Stimulated activated effector memory CD8-positive, alpha-beta T cell treated with anti-CD3 and anti-CD28 coated beads, Interleukin-12 subunit alpha, Interleukin-12 subunit beta, amount 100 ng/mL, for 72 hours (primary cell): ENCODE measurements around the gene UBAC2.
A peak's percentile ranks its signal among the peaks of the same experiment; 100 is the strongest.

Experiments
- ATAC-seq: fragments of 150-1000 bp; cut with Tn5 transposase; 2 replicates; pipeline ENCODE4 v1.10.0; 2021
- DNase-seq, 2 donors: peaks; one replicate each; pipeline ENCODE4 v3.0.0; 2021 to 2022; ENCODE audit warnings: low spot score in 2 of 2
- H3K27ac Mint-ChIP-seq: one replicate; pipeline ENCODE4 v1.8.0; 2022; ENCODE audit warnings: mild to moderate bottlenecking, mixed read lengths
- H3K36me3 Mint-ChIP-seq: one replicate; pipeline ENCODE4 v1.8.0; 2022; ENCODE audit warnings: mild to moderate bottlenecking, mixed read lengths
- H3K4me1 Mint-ChIP-seq: one replicate; pipeline ENCODE4 v1.8.0; 2022; ENCODE audit warnings: mixed read lengths
- H3K4me3 Mint-ChIP-seq: one replicate; pipeline ENCODE4 v1.8.0; 2022; ENCODE audit warnings: mild to moderate bottlenecking, mixed read lengths
- H3K9me3 Mint-ChIP-seq: one replicate; pipeline ENCODE4 v1.8.0; 2022; ENCODE audit warnings: mixed read lengths

UBAC2 gene

GRCh38 chr13:99422586-99423220 lies 222.0 kb downstream of the UBAC2 start:
- DNase-seq (no peak), ATAC-seq (no peak)
- no peaks in the 10 kb centered on the region for H3K9me3 Mint-ChIP-seq
- peaks cover 5% of the 10 kb centered on the region for H3K36me3 Mint-ChIP-seq
- peak overlapping the region; percentile 50 for H3K4me3 Mint-ChIP-seq
- peaks cover 56% of the 10 kb centered on the region for H3K4me1 Mint-ChIP-seq
- H3K27ac Mint-ChIP-seq: no peak overlapping the region

- H3K9me3 Mint-ChIP-seq: no peaks in the 10 kb centered on the region
- no peak for DNase-seq
- H3K27ac Mint-ChIP-seq: peak overlapping the region; percentile 85
- H3K4me1 Mint-ChIP-seq: peaks cover 46% of the 10 kb centered on the region
- peak; percentile 39 for ATAC-seq
- H3K36me3 Mint-ChIP-seq: peaks cover 4% of the 10 kb centered on the region
- peak overlapping the region; percentile 61 for H3K4me3 Mint-ChIP-seq
Measured at GRCh38 chr13:99425485-99426341, 225.1 kb downstream of the UBAC2 start.

DNA sequence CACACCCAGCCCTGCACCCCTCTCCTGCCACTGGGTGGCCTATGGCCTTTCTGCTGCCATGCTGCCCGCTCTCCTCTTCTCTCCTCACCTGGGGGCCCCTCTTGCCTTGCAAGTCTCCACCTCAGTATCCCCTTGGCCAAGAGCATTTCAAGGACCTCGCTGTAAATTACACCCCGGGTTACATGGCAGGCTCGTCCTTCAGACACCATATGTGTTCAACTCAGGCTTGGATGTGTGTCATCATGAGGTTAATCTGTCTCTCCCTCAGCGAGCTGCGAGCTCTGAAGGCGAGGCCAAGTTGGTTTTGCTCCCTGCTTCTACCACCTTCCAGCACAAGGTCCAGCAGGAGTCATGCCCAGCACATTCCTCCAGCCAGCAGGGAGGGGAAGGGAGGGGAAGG lies 225.8 kb downstream of the UBAC2 start:
- Mint-ChIP-seq H3K27ac (peak overlapping the region; percentile 85), H3K4me3 (peak overlapping the region; percentile 61), H3K4me1 (peaks cover 46% of the 10 kb centered on the region), H3K9me3 (no peaks in the 10 kb centered on the region), H3K36me3 (peaks cover 4% of the 10 kb centered on the region)
- peak; percentile 14 for ATAC-seq
- no peak for DNase-seq

- DNase-seq (no peak), ATAC-seq (no peak)
- no peak overlapping the region for H3K4me3 Mint-ChIP-seq
- H3K4me1 Mint-ChIP-seq: peaks cover 64% of the 10 kb centered on the region
- H3K27ac Mint-ChIP-seq: no peak overlapping the region
- peaks cover 31% of the 10 kb centered on the region for H3K36me3 Mint-ChIP-seq
- H3K9me3 Mint-ChIP-seq: no peaks in the 10 kb centered on the region
Measured at GRCh38 chr13:99429670-99430069, 229.0 kb downstream of the UBAC2 start.

- Mint-ChIP-seq H3K4me1 (peaks cover 65% of the 10 kb centered on the region), H3K27ac (peak overlapping the region; percentile 87), H3K4me3 (peak overlapping the region; percentile 71), H3K36me3 (peaks cover 40% of the 10 kb centered on the region), H3K9me3 (no peaks in the 10 kb centered on the region)
- peak in 1 of 2 donors; percentile 64 for DNase-seq
- ATAC-seq: no peak
Measured at GRCh38 chr13:99431927-99432608, 231.4 kb downstream of the UBAC2 start.

DNA sequence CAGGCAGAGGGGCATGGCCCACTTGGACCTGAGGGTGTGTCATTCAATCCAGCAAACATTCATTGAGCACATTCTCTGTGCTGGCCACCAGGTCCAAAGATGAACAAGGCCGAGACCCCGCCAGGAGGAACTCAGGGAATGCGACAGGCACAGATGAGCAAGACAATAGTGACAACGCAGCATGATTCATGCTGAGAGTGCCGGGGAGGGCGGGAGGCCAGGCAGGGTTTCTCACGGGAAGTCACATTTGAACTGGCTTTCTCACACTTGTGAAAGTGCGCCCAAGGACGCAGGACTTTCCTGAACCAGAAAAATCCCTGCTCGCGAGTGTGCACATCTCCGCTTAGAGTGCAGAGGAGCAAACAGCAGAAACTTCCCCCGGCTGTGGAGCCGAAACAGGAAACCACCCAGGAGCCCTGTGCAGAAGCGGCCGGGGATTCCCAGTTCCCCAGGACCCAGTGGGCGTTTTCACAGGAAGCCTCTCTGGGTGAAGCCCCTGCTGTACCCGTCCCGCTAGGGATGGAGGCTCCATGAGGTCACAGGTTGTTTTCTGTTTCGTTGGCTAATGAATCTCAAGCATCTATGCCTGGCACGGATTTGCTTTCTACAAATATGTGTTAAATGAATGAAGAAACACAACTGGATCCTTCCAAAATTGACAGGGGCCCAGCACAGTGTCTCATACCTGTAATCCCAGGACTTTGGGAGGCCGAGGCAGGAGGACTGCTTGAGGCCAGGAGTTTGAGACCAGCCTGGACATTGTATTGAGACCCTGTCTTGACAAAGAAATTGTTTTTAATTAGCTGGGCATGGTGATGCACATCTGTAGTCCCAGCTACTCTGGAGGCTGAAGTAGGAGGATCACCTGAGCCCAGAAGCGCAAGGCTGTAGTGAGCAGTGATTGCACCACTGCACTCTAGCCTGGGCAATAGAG lies 232.2 kb downstream of the UBAC2 start:
- Mint-ChIP-seq H3K4me1 (peaks cover 69% of the 10 kb centered on the region), H3K27ac (peak overlapping the region; percentile 87), H3K36me3 (peaks cover 42% of the 10 kb centered on the region), H3K9me3 (no peaks in the 10 kb centered on the region), H3K4me3 (peak overlapping the region; percentile 71)
- ATAC-seq (peak; percentile 69), DNase-seq (peak; percentile 59 to 92)

GRCh38 chr13:99433543-99434075 lies 233.0 kb downstream of the UBAC2 start:
- Mint-ChIP-seq H3K27ac (peak overlapping the region; percentile 87), H3K4me3 (peak overlapping the region; percentile 71), H3K9me3 (no peaks in the 10 kb centered on the region), H3K36me3 (peaks cover 42% of the 10 kb centered on the region), H3K4me1 (peaks cover 70% of the 10 kb centered on the region)
- ATAC-seq (no peak), DNase-seq (peak in 1 of 2 donors; percentile 63)

DNA sequence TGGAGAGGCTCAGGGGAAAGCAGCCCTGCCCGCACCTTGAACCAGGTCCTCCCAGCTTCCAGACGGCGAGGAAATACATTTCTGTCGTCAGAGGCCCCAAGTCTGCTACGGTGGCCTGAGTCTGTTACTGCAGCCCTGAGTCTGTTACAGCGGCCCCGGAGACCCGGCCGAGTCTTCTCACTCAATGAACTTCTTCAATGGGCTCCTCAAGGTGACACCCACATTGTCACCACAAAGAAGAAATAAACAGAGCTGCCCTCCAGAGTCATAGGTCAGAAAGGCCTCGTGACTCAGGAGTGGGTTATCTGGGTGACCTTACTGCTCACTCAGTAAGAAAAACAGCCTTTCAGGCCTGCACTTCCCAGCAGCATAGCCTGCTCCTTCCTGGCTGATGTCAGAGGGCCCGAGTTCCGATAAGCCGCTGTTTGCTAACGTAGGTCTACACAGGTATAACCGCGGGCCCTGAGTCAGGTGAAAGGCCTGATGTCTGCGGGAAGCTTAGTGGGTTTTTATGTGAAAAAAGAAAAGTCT lies 233.7 kb downstream of the UBAC2 start:
- H3K4me1 Mint-ChIP-seq: peaks cover 70% of the 10 kb centered on the region
- peaks cover 42% of the 10 kb centered on the region for H3K36me3 Mint-ChIP-seq
- peak overlapping the region; percentile 87 for H3K27ac Mint-ChIP-seq
- H3K9me3 Mint-ChIP-seq: no peaks in the 10 kb centered on the region
- ATAC-seq: peak; percentile 80
- H3K4me3 Mint-ChIP-seq: peak overlapping the region; percentile 71
- DNase-seq: peak; percentile 47 to 91

- peak overlapping the region; percentile 23 for H3K4me3 Mint-ChIP-seq
Measured at GRCh38 chr13:99435116-99435515, 234.5 kb downstream of the UBAC2 start.

DNA sequence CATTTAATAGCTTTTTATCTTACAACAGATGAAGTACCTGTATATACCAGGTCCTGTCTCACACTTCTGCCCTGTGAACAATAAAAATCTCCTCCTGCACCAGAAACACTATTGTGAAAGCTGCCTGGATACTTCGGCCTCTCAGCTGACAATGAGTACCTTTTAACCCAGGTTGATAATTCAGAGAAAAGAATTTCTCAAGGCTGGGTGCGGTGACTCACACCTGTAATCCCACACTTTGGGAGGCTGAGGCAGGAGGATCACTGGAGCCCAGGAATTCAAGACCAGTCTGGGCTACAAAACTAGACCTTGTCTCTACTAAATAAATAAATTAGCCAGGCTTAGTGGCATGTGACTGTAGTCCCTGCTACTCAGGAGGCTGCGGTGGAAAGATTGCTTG lies 235.3 kb downstream of the UBAC2 start:
- peaks cover 42% of the 10 kb centered on the region for H3K36me3 Mint-ChIP-seq
- peaks cover 67% of the 10 kb centered on the region for H3K4me1 Mint-ChIP-seq
- ATAC-seq: no peak
- H3K9me3 Mint-ChIP-seq: no peaks in the 10 kb centered on the region
- no peak for DNase-seq
- H3K4me3 Mint-ChIP-seq: no peak overlapping the region
- peak overlapping the region; percentile 41 for H3K27ac Mint-ChIP-seq

More at GRCh38 chr13:99435116-99435515, 234.5 kb downstream of the UBAC2 start:
- Mint-ChIP-seq H3K9me3 (no peaks in the 10 kb centered on the region), H3K36me3 (peaks cover 42% of the 10 kb centered on the region), H3K4me1 (peaks cover 70% of the 10 kb centered on the region), H3K27ac (no peak overlapping the region)
- DNase-seq (no peak), ATAC-seq (no peak)
